GM19239 (cell line): ENCODE data around the gene KLHDC9.

Experiments used
- DNase-seq: peaks from one replicate; pipeline ENCODE4 v3.0.0; 2011; ENCODE audit warnings: low spot score; ENCODE audit not compliant: insufficient read length
- FAIRE-seq: peaks from 2 replicates; lab custom pipeline; 2011; peaks lifted over from hg19 to GRCh38; lab: Jason Lieb, UNC

The KLHDC9 gene

DNA sequence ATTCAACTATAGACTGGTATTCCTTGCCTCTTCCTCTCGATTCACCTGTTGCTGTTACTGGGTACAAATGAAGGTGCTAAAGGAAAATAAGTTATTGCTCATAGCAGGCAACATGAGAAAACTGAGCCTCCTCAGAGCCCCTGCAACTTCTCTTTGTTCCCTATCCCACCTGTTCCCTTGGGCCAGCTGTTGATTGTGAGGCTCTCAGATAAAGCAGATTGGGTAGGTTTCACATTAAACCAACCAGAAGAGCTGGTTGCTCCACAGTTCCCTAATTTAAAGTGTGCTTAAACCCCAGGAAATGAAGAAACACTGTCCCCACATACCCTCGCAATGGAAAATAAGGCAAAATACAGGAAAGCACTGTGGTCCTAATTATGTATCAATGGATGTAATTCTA, 29.5 kb downstream of the KLHDC9 start:
- DNase-seq (no peak), FAIRE-seq (no peak)

GRCh38 chr1:161128591-161129420, 30.6 kb downstream of the KLHDC9 start:
- FAIRE-seq (no peak), DNase-seq (no peak)

DNA sequence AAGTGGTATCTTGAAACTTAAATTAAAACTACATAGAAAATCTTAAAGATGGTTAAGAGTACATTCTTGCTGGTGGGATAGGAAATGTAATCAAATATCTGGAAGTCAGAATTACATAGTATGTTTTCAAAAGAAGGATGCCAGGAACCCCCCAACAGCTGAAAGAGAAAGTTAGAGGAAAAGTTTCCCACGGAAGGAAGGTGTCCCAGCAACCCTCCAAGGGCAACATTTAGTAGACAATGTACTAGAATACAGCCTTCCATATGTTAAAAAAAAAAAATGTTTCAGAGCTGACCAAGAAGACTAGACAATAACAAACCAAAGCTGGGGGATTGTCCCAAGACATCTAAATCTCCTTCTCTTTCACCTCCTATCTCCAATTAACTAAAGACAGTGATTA, 32.1 kb downstream of the KLHDC9 start:
- no peak for FAIRE-seq
- no peak for DNase-seq

- DNase-seq (no peak), FAIRE-seq (no peak)
Observed at GRCh38 chr1:161131523-161132409, 33.6 kb downstream of the KLHDC9 start.

DNA sequence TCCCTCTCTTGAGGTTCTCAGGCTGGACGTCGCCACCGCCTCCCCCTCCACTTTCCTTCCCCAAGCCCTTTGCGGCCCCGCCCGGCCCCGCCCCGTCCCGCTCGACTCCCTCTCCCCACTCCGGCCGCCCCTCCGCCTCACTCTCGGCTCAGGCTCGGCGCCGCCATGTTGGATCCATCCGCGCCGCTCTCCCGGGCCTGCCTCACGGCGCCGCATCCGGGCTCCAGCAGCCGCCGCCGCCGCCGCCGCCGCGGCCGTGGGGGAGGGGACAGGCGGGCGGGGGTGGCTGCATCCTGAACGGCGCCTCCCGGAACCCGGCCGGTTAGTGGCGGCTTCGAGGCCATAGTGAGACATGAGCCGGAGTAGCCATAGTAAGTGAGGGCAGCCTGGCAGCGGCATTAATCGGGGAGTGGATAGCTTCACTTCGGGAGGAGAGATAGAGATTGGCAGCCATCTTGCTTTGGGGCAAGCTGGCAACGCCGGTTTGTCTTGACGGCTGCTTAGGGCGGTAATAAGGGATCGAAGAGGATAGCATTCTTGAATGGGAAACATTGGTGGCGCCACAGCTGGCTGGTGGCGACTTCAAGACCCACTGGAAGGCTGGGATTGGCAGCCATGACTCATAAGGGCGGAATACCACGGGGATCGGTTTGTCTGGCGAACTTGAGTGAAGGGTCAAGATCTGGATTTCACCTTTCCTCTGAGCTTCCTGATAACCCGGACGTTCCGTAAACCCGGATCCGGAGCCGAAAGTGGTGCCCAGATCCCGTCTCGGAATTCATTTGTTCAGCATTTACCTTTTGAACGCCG, 34.5 kb downstream of the KLHDC9 start, which contains the start of gene DEDD:
Gene DEDD, minus strand, starts transcription at position 258 of the 810 bp plus-strand sequence. CDS start 8,205 bp downstream, outside the sequence.
- FAIRE-seq, result peak; percentile 96
- DNase-seq, result peak; percentile 89

DNA sequence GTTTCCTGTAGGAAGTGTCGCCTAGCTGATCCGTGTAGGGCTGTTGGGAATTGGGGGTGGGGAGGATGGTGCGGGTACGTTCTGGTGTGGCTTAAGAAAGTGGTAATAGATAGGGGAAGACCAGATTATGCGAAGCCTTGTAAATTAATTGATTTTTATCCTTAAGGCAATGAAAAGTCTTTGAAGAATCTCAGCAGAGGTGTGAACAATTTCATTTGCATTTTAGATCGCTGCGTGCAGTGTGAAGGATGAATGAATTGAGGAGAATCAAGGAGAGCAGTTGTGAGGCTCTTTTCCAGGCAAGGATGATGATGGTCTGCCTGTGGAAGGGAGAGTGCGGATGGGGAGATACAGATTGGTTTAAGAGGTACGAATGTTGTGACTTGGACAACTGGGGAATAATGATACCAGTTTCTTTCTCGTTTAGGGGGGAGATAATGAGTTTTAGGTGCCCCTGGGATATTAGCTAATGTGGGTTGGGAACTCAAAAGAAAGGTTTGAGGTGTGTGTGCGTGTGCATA, 35.1 kb downstream of the KLHDC9 start:
- FAIRE-seq, result no peak
- DNase-seq, result no peak

- DNase-seq (no peak), FAIRE-seq (no peak)
Observed at GRCh38 chr1:161137881-161138280, 39.7 kb downstream of the KLHDC9 start.

DNA sequence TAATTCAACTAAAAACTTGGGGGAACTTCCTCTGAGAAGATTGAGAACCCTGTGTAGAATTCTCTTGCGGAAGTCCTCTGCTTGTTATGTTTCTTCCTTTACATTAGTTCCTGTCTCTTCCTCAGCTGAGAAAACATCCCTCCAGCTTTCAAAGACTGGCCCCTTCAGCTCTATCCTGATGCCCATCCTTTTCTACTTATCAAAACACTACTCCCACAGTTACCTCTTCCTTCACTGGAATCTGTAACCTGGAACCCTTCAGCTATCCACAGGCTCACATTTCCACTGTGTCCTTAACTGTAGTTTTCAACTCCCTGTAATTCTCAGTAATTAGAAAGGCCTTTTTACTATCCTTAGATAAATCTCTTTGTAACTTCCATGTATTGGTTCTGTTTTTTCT, 40.3 kb downstream of the KLHDC9 start:
- DNase-seq (no peak), FAIRE-seq (no peak)

DNA sequence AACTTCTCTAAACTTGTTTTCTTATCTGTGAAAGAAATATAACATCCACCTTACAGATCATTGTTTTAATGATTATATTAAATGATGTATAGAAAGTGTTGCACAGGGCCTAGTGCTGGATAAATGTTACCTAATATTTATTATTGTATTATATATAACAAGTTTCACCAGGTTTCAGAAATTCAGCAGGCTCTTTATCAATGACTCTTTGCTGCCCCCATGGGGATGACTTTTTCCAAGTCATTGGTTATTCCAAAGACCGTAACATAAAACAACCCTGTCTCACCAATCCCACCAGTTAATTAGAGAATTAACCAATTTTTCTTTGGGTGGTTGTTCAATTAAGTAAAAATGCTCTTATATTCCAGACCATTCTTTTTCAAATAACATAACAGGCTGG, 41.6 kb downstream of the KLHDC9 start:
- FAIRE-seq, result no peak

DNA sequence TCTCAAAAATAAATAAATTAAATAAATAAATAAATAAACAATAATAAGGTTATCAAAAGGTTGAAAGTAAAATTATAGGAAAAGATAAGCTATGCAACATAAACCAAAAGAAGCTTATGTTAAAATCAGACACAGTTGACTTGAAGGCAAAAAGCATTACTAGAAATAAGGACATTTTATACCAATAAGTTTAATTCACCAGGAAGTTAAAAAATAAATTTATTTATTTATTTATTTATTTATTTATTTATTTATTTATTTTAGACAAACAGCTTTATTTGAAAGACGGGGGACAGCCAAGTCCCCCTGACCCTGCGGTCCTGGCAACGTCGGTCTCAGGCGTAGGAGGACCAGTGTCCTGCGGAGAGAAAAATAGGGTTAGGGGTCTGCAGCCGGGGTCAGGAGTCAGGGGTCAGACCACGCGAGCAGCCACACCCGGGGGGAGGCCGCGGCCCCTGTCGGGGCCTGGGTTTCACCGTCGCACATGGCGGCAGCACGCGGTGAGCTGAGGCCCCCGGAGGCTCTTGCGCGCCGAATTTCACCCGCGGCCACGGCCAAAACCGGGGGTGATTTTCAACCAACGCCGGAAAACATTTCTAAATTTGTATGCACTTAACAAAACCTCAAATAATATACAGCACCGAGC, 42.7 kb downstream of the KLHDC9 start:
- FAIRE-seq, result no peak

More for the DNA sequence above, 41.6 kb downstream of the KLHDC9 start:
- no peak for DNase-seq

DNA sequence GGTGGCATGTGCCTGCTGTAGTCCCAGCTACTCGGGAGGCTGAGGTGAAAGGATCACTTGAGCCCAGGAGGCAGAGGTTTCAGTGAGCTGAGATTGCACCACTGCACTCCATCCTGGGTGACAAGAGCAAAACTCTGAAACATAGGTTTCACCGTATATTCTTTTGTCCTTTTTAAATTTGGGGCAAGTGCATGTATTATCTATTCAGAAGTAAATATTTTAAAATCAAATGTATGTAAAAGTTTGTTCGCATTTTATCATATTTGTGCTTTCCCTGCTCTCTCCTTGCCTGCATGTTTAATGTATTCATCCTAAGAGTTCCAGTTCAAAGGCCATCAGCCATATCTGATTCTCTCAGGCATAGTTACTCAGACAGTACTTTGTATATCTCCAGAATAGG, 47.7 kb downstream of the KLHDC9 start:
- no peak for DNase-seq
- FAIRE-seq, result no peak

More for the DNA sequence above, 42.7 kb downstream of the KLHDC9 start:
- DNase-seq, result no peak
